Transverse colon (tissue), 4 donors: ENCODE results near the gene GPR141. TPM values are rescaled to one million over a fixed set of nuclear protein-coding genes. Genes with fewer than 3 reads are reported as not detected.
"Not testable (repeated sequence)": the region's sequence is repeated elsewhere in the genome, so short reads cannot be mapped to it uniquely, and the experiment has no call there.

Source experiments
- DNase-seq: peaks from one replicate; pipeline ENCODE4 v3.0.0-alpha.2; 2019
- H3K27ac ChIP-seq, 4 donors: fragments of 200-600 bp; sonication (generic); 2 replicates each; pipeline ENCODE4 v1.5.1; 2016 to 2018; ENCODE audit warnings: inconsistent platforms in 4 of 4
- H3K27me3 ChIP-seq: fragments of 200-600 bp; sonication (generic); 2 replicates; pipeline ENCODE4 v1.5.1; 2017; ENCODE audit warnings: inconsistent platforms
- H3K36me3 ChIP-seq, 4 donors: fragments of 200-600 bp; sonication (generic); 2 replicates each; pipeline ENCODE4 v1.5.1; 2017 to 2019; ENCODE audit warnings: inconsistent platforms in 4 of 4
- H3K4me1 ChIP-seq, 4 donors: fragments of 200-600 bp; sonication (generic); 2 replicates each; pipeline ENCODE4 v1.5.1; 2017 to 2020; ENCODE audit warnings: inconsistent platforms in 4 of 4
- H3K4me3 ChIP-seq, 4 donors: fragments of 200-600 bp; sonication (generic); 1 replicate in 1 of 4; 2 replicates in 3 of 4; pipeline versions ENCODE4 v1.5.1 to v1.6.1; 2017 to 2019; ENCODE audit warnings: inconsistent platforms in 4 of 4
- H3K9me3 ChIP-seq, 2 donors: fragments of 200-600 bp; sonication (generic); 2 replicates each; pipeline ENCODE4 v1.5.1; 2017 to 2019; ENCODE audit warnings: inconsistent platforms in 2 of 2
- CTCF ChIP-seq, 5 experiments: fragments of 200-600 bp in 3 of 5; fragments of 450-650 bp in 2 of 5; sonication (generic) in 3 of 5; IDR thresholded peaks; 1 replicate in 2 of 5; 2 replicates in 3 of 5; pipeline ENCODE4 v1.5.1; 2016 to 2017; ENCODE audit warnings: antibody characterized with exemption in 5 of 5, inconsistent platforms in 3 of 5, mild to moderate bottlenecking in 2 of 5, moderate library complexity in 1 of 5
- EP300 ChIP-seq: sonication (generic); formaldehyde crosslinking; IDR thresholded peaks from one replicate; pipeline ENCODE4 v1.6.1; 2017; ENCODE audit warnings: antibody characterized with exemption, low read depth
- POLR2A ChIP-seq: fragments of 450-650 bp; IDR thresholded peaks from one replicate; pipeline ENCODE4 v1.6.1; 2016; ENCODE audit warnings: antibody characterized with exemption, mild to moderate bottlenecking, moderate library complexity
- POLR2AphosphoS5 ChIP-seq, 3 donors: sonication (generic); formaldehyde crosslinking; IDR thresholded peaks; one replicate each; pipeline ENCODE4 v1.6.1; 2016; ENCODE audit warnings: antibody characterized with exemption in 3 of 3
- WGBS, 2 donors: methylation state at CpG; one replicate each; pipeline ENCODE4 v1.1.5; 2018; ENCODE audit warnings: low coverage in 1 of 2; 5-methylcytosine and 5-hydroxymethylcytosine counted together
- in situ Hi-C, 4 donors: fragments of 200-750 bp; cut with MboI; loops; one replicate each; pipeline versions ENCODE4 v1.15.0 to v1.15.1; 2017; ENCODE audit warnings: low sequenced_read_pairs in 3 of 4, low pct_ligation_motif_present in 1 of 4, low pct_unique_long_range_greater_than_20kb in 1 of 4
- intact Hi-C: fragments of 100-400 bp; cut with DNase I; formaldehyde crosslinking; loops from one replicate; pipeline ENCODE4 v1.15.1; 2023; ENCODE audit warnings: low total_unique reads
- total RNA-seq, 4 donors: library from RNA; depleted of rRNA; stranded (reverse); fragments of >200 nt; gene quantifications; one replicate each; pipeline ENCODE4 v1.1.0, GENCODE V29; 2016

Gene GPR141
- total RNA-seq, 4 donors from 2014 or later = not detected

GRCh38 chr7:37701769-37702168 is 18.2 kb downstream of the GPR141 start:
- TF ChIP-seq POLR2AphosphoS5 (IDR thresholded peaks at IDR 0.05) (no peak), CTCF (IDR thresholded peaks at IDR 0.05) (no peak), EP300 (no peak), POLR2A (no peak)
- Histone ChIP-seq H3K27me3 (no peaks in the 10 kb centered on the region), H3K4me1 (no peaks in the 10 kb centered on the region), H3K27ac (no peak overlapping the region), H3K4me3 (no peak overlapping the region), H3K36me3 (no peaks in the 10 kb centered on the region), H3K9me3 (no peaks in the 10 kb centered on the region)
- 54 to 59% methylated on average over 2 of the region's 2 CpGs for whole genome bisulfite sequencing, 2 donors
- intact Hi-C loops (no loop called here), in situ Hi-C loops (no loop called here)
- no peak for DNase-seq

GRCh38 chr7:37703361-37703760 is 19.8 kb downstream of the GPR141 start:
- DNase-seq = no peak
- no peaks in the 10 kb centered on the region for H3K9me3 ChIP-seq
- TF ChIP-seq EP300 (no peak), POLR2AphosphoS5 (IDR thresholded peaks at IDR 0.05) (no peak), CTCF (IDR thresholded peaks at IDR 0.05) (no peak), POLR2A (no peak)
- intact Hi-C loops (no loop called here), in situ Hi-C loops (no loop called here)
- H3K27me3 ChIP-seq = no peaks in the 10 kb centered on the region
- no peaks in the 10 kb centered on the region for H3K36me3 ChIP-seq
- H3K4me1 ChIP-seq = no peaks in the 10 kb centered on the region
- H3K27ac ChIP-seq = no peak overlapping the region
- H3K4me3 ChIP-seq = no peak overlapping the region

GRCh38 chr7:37704328-37704833 is 20.8 kb downstream of the GPR141 start:
- H3K27ac ChIP-seq, H3K27me3 ChIP-seq, in situ Hi-C loops, intact Hi-C loops, H3K4me1 ChIP-seq, H3K9me3 ChIP-seq, DNase-seq, H3K4me3 ChIP-seq, H3K36me3 ChIP-seq: not testable (repeated sequence)
- WGBS, 2 donors = 70 to 72% methylated on average over 2 to 4 of the region's 4 CpGs

- no peaks in the 10 kb centered on the region for H3K36me3 ChIP-seq
- DNase-seq = no peak
- 83 to 87% methylated on average over 3 to 6 of the region's 6 CpGs for WGBS, 2 donors
- no peaks in the 10 kb centered on the region for H3K4me1 ChIP-seq
- TF ChIP-seq EP300 (no peak), CTCF (IDR thresholded peaks at IDR 0.05) (no peak), POLR2A (no peak), POLR2AphosphoS5 (IDR thresholded peaks at IDR 0.05) (no peak)
- H3K4me3 ChIP-seq = no peak overlapping the region
- H3K27me3 ChIP-seq = no peaks in the 10 kb centered on the region
- intact Hi-C loops = no loop called here
- H3K9me3 ChIP-seq = no peaks in the 10 kb centered on the region
- in situ Hi-C loops = no loop called here
- H3K27ac ChIP-seq = no peak overlapping the region
These were observed 22.4 kb downstream of the GPR141 start for GRCh38 chr7:37705976-37706375.

- intact Hi-C loops = no loop called here
- no peaks in the 10 kb centered on the region for H3K27me3 ChIP-seq
- WGBS, 2 donors = 55 to 60% methylated on average over 4 to 5 of the region's 5 CpGs
- no peak overlapping the region for H3K4me3 ChIP-seq
- no peaks in the 10 kb centered on the region for H3K36me3 ChIP-seq
- no peak overlapping the region for H3K27ac ChIP-seq
- in situ Hi-C loops = no loop called here
- no peak for TF ChIP-seq CTCF (IDR thresholded peaks at IDR 0.05)
- TF ChIP-seq EP300 = no peak
- no peak for TF ChIP-seq POLR2A
- DNase-seq = no peak
- H3K4me1 ChIP-seq = no peaks in the 10 kb centered on the region
- H3K9me3 ChIP-seq = no peaks in the 10 kb centered on the region
These were observed 23.2 kb downstream of the GPR141 start for GRCh38 chr7:37706804-37707203.
